ENCODE results near the gene PRLH.

GRCh38 chr2:237603049-237603717, 36.8 kb downstream of the PRLH start:
- no peak for TF ChIP-seq ZNF121 (CRISPR knock-in tag; IDR thresholded peaks at IDR 0.05)
- TF ChIP-seq CTCF (CRISPR knock-in tag; IDR thresholded peaks at IDR 0.05) = no peak
- no peak for TF ChIP-seq FOXA1 (IDR thresholded peaks at IDR 0.05)
- TF ChIP-seq FOXA1 (CRISPR knock-in tag; IDR thresholded peaks at IDR 0.05) = no peak
- no peak for TF ChIP-seq ZNF207 (IDR thresholded peaks at IDR 0.05; ENCODE audit: borderline replicate concordance)
- TF ChIP-seq SMYD3 (CRISPR knock-in tag; IDR thresholded peaks at IDR 0.05) = no peak
- TF ChIP-seq ZNF235 (CRISPR knock-in tag; IDR thresholded peaks at IDR 0.05; ENCODE audit: borderline replicate concordance) = no peak
